NK-92 treated with Interleukin-12 subunit alpha and Interleukin-12 subunit beta, amount 100 ng/mL, for 24 hours (cell line): Measurements from ENCODE around the gene MAPKAP1.

Experiments used
- DNase-seq: peaks from one replicate; lab custom pipeline; 2025; lab: John Stamatoyannopoulos, UW

MAPKAP1 gene

DNA sequence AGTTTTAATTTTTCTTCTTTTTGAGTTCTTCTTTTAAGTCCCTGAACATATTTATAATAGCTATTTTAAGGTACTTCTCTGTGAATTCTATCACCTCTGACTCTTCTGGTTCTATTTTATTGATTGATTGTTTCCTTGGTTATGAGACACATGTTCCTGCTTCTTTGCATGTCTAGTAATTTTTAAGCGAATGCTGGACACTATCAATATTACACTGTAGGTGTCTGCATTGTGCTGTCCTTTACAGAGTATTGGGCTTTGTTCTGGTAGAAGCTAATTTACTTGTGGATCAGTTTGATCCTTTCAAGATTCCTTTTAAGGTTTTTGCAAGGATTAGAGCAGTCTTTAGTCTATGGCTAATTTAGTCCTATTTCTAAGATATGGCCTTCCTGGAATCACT is 249.7 kb downstream of the MAPKAP1 start:
- DNase-seq = no peak

DNA sequence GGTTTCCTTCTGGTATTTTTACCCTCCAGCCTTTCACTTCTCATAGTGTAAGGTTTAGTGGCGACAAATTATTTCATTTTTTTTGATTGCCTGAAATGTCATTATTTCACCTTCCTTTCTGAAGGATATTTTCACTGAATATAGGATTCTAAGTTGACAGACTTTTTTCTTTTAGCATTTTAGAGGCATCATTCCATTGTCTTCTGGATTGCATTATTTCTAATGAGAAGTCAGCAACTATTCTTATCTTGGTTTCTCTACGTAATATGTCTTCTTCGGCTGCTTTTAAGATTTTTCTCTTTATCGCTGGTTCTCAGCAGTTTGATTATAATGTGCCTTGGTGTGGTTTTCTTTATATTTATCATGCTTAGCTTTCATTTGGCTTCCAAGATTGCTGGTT is 251.1 kb downstream of the MAPKAP1 start:
- DNase-seq = no peak

DNA sequence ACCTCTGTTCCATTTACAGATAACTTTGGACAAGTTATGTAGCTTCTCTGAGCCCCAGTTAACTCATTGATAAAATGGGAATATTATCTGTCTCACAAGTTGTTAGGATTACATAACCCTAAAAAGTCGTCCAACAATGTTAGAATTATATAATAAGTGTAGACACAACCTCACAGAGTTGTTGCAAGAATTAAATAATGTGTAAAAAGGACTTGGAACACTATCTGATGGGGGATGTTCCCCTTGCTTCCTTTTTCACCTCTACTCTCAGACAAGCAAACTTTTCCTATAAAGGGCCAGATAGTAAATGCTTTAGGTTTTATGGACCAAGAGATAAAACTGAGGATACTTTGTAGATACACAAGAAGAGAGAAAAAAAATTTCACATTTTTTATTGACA is 251.9 kb downstream of the MAPKAP1 start:
- DNase-seq = no peak

DNA sequence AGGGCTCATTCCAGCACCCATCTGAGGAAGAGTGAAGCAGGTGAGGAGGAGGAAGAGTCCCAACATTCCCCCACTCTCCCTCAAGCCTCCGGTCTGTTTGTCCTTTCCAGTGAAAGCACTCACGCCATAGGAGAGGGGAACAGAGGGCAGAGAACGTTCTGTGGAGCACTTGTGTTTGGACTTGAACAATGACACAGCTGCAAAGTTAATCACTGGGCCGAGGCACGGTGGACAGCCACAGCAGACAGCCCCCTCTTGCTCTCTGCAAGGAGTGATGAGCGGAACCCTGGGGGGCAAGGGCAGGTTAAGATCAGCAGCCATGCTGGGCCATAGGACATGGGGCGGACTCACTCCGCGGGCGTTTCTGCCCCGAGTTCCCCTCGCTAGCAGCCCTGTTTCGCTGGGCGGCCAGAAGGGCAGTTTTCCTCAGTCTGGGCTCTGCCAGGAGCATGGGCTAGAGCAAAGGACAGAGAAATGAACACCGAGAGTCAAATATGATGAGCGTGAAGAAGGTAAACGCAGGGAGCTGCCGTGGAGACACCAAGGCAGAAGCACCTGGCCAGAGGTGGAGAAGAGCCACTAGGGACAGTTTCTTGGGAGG is 259.7 kb downstream of the MAPKAP1 start:
- no peak for DNase-seq

DNA sequence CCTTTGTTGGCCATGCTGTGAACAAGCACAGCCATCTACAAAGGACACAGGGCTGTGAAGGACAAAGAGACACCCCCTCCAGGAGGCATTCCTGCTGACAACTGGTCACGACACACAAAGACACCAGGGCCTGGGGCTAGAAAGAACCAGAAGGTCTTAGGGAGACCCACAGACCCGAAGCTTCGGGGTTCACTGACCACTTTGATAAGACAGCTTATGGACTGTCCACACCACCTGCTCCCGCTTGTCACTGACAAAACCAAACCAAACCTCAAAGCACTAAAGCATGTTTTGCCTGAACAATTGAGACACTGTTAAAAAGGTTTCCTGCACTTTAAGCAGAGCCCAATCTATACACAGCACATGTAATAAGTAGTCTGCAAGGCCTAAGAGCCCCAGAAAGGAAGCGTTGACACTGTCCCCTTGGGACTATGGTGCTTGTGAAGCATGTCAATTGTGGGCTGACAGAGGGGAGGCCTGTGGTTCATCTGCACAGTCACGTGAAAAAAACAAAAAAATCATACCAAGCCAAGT is 260.4 kb downstream of the MAPKAP1 start:
- no peak for DNase-seq

DNA sequence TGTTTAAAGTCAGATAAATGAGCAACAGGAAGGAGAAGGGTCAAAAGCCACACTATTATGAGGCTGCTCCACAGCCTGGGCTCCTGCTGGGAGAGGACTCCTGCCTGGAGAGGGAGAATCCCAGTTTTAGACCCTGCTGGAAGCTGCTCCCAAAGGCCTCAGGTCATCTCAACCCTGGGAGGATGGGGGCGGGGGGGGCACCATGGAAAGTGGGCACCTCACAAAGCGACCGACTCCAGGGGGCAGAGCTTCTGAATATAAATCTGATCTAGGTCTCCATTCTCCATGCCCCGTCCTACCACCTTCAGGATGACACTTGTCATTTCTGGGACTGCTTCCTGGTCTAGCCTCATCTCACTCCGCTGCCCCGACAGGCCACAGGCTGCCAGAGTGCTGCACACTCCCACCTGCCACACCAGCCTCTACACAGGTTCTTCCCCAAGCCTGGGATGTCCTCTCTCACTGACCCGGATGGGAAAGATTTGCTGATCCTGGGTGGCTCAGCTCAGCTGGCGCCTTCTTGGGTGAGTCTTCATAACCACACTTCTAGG is 262.0 kb downstream of the MAPKAP1 start:
- DNase-seq = no peak

DNA sequence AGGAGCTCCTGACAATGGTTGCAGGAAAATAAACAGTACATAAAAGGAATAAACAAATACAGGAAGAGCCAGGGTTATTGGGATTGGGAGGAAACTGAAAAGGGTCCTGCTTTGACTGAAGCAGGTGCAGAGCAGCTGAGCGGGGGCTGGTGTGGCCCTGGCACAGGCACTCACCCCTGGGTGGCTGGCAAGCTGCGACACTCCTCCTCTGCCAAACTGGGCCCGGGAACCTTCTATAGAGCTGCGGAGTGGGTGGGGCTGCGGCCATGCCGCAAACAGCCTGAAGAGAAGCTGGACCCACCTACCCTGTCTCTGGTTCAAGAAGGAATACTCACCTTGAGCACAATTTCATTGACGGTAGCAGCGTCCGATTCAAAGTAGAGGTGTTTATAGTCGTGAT is 262.8 kb downstream of the MAPKAP1 start:
- no peak for DNase-seq

DNA sequence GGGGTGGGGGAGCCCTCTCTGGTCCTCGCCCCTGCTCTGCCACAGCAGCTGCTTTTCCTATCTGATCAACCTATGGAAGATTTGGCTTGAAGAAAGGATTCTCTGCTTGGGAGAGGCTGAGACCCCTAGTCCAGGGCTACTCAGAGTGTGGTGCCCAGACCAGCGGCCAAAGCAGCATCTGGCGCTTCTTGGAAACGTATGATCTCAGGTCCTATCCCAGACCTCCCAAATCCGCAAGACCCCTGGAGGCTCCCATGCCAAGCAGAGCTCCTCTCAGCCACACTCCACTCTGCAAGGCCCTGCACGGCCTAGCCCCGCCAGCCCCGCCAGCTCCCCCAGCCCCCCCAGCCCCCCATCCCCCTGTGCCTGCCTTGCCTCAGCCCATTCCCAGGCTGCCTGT is 263.6 kb downstream of the MAPKAP1 start:
- DNase-seq = no peak

DNA sequence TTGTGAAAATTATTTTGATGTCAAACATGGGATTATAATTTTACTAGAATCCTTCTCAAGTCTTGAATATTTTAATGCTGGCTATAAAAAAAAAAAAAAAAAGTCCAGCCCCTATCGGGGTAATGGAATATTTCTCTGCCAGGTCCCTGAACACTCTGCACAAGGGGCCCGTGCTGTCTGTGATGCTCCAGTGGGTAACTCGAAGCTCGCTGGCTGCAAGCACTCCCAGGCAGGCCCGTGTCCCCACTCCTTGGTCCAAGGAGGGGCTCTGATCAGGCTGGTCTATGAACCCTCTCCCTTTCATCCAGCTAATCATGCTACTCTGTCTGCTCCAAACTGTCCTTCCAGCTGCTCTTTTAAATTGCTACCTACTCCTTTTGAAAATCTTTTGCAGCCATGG is 264.6 kb downstream of the MAPKAP1 start:
- no peak for DNase-seq

DNA sequence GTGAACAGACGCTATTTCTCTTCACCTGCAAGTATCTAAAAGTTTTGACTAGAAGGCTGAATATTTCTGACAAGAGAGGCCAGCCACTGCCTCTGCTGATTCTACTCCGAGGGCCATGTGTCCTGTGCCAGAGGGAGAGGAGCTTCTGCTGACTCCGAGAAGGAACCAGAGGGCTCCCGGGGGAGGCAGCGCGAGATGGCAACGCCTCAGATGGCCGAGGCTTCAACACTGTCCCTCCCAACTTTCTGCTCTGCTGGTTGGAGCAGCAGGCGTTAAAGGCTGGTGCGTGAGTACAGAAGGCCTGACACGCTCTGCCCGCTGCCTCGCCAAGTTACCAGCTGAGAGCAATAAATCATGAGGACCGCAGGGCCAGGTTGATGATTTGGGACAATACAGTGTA is 266.6 kb downstream of the MAPKAP1 start:
- no peak for DNase-seq

DNA sequence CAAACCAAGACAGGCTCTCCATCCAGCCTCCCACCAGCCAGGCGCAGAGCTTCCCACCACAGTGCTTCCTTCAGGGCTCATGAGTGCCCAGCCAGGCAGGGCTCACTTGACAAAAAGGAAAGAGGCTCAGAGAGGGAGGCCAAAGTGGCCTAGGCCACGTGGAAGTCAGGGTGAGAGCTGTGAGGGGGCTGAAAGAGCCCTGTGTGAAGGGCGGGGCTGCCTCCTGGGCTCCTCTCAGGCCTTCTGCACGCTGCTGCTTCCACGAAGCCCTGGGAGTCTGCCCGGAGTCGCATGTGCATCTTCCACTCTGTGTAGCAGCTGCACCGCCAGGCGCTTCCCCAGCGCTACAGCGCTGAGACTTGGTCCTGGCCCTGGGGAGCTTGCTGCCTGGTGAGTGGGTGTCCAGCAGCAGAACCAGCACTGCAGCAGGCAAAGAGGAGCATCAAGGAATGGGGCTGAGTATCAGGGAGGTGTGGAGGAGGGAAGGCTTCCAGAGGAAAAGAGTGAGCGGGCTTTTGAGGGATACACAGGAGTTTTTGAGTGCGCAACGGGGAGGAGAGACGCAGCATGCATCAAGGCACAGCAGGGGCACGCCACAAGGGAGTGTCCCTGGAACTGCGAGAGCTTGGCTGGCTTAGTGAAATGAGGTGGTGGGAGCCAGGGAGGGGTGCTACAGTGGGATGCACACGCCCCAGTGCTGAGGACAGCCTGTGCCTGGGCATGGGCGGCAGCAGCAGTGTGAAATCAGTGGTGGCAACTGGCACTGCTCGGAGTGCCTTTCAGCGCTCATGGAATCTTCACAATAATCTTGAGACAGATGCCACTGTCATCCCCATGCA is 267.4 kb downstream of the MAPKAP1 start:
- DNase-seq = no peak

DNA sequence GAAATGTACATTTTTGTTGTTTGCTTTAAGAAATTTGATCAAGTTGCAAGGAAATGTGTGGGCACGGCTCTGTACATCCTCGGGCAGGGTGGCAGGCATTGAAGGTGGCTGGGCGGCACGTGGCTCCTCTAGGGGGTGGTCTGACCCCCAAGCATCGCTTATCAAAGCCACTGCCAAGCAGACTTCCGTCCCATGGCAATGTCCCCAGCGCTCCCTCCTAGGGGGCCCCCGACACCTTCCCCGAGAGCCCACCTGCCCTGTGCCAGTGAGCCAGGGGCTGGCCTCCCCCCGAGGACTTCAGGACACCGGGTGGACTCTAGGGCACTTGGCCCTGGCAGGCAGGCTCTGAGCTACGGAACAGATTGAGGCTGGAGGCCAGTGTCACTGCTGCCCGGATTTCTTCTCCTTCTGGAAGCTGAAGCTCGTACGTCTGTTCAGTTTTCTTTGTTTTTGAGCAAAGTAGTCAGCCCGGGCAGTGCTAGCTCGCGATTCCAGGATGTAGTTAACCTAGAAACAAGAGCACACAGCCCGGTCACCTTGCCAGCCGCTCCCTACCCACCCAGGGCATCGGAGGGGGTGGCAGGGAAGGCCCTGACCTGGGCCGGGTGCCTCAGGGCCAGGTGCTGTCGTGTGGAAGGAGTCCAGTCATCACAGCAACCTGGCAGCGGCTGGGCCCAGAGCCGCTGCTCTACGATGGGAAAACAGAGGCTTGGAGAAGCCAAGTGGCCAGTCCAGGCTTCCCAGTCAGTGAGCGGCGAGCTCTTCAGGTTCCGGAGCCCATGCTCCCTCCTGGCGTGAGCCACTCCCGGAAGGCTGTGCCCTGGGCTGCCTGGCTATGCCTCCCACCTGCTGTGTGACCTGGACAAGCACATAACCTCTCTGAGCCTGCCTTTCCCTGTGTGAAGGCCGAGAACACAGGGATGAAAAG is 268.2 kb downstream of the MAPKAP1 start:
- DNase-seq = no peak

DNA sequence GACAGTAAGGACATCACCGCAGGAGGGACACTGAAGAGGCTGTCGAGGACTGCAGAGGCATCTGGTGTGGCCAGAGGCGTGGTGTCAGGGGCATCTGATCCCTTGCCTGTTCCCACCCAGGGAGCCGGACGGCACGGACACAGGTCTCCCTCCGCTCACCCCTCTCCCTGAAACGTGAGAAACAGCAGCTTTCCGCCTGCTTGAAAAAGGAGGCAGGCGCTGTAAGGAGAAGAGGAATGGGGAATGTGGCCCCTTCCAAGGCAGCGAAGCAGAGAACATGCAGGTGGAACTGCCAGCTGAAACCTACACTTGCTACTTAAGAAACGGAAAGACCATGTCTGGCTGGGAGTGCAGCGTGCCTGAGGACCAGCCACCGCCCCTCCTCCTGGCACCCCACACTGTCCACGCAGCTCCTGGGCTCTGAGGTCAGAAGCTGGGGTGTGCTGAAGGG is 269.2 kb downstream of the MAPKAP1 start:
- DNase-seq = no peak

DNA sequence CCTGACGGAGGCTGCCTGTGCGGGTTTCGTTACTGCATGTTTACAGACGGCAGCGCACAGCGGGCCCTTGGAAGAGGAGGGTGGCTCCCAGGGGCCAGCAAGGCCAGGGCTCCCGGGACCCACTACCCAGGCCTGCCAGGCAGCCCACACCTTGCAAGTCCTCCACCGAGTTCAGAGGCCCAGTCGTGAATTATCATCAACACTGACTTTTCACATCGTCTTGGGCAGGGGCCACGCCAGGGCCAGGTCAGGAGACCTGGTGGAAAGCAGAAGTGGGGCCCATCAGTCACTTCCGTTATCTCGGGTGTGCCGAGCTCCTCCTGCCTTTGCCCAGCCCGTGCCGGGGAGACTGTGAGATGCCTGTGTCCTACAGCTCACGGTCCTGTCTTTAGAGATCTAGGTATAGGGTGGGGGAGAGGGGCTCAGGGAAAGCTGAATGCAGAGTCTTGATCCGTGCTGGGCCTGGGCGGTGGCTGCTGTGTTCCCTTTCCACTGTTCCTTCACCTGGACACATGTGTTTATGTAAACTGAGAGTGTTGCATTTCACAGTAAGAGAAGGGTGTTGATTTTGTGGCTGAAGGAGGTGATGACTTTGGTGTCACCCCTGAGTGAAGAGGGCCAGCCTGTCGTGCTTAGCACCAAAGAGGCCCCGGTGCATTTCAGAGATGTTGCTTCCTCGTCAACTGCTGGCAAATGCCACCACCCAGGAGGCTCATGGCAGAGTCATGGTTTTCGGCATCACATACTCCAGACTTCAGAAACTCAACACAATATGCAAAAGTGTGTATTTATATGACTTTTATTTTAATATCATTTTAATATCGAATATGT is 270.2 kb downstream of the MAPKAP1 start:
- no peak for DNase-seq

DNA sequence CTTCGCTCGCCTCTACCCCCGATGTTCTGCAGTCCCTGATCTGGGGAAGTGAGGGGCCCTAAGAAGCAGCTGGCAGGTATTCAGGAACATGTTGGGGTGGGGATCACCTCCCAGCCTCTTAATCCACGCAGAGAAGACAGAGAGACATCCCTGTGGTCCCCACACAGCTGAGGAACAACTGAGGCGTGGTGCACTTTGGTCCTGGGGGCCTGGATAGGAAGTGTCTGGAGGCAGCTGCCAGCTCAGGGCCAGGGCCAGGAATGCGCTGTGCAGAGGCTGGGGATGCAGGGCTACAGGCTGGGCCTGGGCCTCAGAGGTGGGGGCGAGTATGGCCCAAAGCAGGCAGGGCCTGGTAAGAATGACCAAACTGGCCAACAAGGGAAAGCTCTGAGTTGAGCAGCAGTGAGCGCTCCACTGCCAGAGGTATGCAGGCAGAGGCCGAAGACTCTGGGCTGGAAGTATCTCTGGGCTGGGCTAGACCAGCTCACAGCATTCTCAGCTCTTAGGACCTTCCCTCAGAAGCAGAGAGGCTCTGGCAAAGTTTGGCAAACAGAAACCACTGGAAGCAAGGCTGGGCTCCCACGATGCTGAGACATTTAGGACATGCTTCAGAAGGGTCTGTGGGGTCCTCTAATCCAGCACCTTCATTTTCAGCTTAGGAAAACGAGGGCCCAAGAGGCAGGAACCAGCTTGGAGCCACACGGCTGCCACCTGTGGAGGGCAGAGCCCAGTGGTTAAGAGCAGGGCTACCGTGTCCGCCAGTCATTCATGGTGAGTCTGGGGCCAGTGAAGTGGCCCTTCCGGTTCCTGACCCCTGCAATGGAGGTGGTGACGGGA is 271.0 kb downstream of the MAPKAP1 start:
- DNase-seq = no peak

DNA sequence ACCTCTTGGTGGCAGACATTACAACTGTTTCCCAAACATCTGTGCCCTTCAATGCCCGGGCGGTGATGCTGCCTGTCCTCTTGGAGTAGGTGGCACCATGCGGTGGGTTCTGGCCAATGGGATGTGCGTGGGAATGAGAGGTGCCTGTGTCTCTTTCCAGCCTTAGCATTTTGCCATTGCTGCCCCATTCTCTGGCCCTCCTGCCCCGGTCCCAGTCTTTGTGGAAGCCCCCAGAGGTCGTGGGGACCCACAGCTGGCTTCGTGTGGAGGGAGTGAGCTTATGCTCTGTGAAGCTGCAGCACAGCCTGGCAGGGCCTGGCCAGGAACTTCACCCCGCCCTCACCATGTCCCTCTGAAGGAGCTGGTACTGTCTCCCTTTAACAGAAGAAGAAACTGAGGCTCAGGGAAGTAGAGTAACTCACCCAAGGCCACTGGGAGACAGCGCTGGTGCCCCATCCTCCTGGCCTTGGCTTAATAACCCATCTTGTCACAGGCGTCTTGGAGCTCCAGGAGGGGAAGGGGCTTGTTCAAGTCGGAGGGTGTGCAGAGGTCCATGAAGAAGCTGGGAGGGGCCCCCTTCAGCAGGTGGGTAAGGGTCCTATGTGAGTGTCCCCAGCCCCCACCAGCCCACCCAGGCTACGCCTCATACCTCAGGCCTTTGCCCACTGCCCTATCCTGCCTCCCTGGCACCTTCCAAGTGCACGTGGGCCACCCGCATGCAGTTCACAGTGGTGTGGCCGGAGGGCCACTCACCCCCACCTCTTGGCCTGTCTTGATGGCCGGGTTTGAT is 271.8 kb downstream of the MAPKAP1 start:
- no peak for DNase-seq

DNA sequence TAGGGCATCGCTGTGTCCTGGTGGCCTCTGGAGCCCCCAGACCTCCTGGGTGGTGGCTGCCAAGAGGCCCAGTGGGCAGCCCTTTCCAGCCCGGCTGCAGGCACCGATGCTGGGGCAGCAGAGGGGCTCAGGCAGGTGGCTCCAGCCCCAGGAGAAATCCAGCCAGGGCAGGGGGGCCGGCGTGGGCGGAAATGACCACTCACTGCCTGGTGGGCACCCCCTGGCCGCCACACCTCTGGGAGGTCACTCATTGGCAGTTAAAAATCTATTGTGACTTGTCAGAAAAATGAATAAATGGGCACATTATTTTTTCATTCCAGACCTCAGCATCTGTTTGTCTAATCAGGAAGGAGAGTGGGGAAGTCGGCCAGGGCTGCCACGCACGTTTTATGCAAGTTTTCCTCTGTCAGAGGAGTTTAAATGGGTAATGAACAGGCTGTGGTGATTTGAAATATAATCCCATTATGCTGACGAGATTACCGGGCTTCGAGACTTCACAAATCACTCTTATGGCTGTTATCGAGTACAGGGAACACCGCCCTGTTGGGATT is 273.5 kb downstream of the MAPKAP1 start:
- no peak for DNase-seq

DNA sequence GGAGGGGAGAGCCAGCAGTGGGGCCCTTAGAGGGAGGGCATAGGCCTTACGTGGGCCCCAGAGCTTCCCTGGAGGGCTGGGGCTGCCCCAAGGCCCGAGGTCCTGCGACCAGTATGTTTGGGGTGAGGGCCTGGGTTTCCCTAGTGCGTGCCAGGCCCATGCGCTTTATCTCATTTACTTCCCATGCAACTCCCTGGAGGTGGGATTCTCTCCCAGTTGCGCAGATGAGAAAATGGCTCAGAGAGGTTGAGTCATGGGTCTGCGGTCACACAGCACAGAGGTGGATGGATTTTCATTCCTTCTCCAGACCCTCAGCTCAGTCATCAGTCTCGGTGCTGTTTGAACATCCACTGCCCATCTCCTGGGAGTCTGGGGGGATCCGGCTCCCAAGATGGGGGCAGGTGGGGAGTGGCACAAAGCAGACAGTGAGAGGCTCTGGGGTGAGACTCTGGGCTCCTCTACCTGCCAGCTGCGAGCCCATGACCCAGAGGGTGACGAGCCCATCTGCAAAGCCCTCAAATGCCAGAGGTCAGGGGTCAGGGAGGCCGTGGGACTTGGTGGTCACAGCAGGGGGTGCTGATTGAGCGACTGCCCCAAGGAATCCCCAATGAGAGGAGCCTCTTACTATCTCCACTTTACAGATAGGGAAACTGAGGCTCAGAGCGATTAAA is 274.2 kb downstream of the MAPKAP1 start:
- DNase-seq = no peak
